DMS114 treated with DMSO at 0.1 percent for 48 hours (cell line): ENCODE results near the gene FKBP2.

Experiments used
- DNase-seq: peaks from one replicate; lab custom pipeline; 2025; ENCODE audit not compliant: unreplicated experiment; lab: John Stamatoyannopoulos, UW

The FKBP2 gene

GRCh38 chr11:64248578-64248977 lies 7.7 kb downstream of the FKBP2 start:
- no peak for DNase-seq

DNA sequence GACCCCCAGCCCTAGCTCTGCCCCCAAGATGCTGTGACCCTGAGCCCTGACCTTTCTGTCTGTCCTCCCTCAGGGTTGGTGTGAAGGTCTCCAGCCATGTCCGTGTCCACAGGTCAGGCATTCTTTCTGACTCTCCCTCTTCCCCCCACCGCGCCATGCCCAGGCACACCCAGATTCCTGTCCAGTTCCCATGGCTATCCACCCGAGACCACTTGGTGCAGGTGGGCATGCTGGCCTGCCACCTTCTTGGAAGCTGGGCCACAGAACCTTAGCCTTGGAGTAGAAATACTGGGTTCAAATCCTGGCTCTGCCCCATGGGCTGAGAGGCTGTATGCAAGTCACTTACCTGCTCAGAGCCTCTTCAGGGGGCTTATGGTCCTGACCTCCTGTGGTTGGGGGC lies 8.1 kb downstream of the FKBP2 start:
- no peak for DNase-seq

- DNase-seq: no peak
Measured at GRCh38 chr11:64249563-64250414, 8.9 kb downstream of the FKBP2 start.

DNA sequence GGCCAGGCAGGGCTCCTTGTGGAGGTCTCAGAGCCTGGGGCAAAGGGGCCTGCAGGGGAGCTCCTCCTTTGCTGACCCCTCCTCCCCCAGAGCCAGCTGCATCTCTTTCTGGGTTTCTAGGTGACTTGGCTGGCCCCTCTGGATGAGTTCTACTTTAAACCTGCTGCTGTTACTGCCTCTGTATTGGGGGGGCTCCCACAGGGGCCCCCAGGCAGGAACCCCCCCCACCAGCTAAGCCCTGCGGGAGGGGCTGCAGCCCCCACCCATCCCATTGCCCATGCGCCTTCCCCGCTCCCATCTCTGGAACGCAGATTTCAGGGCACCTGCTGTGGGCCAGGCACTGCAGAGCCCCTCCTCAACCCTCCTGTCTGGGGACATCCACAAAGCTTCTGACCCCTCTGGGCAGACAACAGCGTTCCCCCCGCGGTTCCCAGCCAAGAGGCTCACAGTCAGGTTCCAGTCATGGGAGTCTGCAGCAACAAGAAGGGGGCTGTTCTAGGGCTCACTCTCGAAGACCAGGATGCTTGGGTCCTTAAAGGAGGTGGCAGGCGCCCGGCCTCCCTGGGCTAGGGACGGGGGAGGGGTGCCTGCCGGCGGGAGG lies 9.6 kb downstream of the FKBP2 start:
- no peak for DNase-seq

DNA sequence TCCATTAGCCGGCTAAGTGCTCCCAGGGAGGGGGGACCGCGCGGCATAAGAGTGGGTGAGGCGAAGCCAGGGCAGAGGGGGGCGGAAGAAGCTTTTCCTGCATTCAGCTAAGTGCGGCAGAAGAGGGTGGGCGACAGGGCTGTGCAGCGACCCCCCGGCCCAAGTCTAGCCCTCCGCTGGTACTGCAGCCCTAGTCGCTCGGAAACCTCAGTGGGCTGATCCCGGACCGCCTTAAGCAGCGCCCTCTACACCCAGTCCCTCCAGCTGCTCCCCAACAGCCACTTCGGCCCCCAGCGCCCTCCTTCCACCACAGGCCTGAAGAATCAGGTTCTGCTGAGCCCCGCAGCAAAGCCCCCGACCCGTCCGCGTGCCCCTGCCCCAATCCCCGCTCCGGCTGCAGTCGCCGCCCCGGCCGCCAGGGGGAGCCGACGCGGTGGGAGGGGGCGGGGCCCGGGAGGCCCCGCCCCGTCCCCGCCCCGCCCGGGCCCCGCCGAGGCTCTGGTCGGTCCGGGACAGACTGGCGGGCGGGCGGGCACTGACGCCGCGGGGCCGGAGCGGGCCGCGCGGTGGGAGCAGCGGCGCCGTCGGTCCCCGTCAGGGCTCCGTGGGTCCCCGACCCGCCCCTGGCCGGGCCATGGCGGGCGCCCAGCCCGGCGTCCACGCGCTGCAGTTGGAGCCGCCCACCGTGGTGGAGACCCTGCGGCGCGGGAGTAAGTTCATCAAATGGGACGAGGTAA lies 10.3 kb downstream of the FKBP2 start, which contains the start of gene PLCB3:
Gene PLCB3 (plus strand): TSS at position 515 of the 737 bp plus-strand sequence. CDS start 120 bp downstream, at position 635.
- DNase-seq: peak; percentile 39

GRCh38 chr11:64251753-64252002 lies 10.8 kb downstream of the FKBP2 start:
- DNase-seq: no peak

GRCh38 chr11:64252003-64252872 lies 11.3 kb downstream of the FKBP2 start:
- DNase-seq: no peak

DNA sequence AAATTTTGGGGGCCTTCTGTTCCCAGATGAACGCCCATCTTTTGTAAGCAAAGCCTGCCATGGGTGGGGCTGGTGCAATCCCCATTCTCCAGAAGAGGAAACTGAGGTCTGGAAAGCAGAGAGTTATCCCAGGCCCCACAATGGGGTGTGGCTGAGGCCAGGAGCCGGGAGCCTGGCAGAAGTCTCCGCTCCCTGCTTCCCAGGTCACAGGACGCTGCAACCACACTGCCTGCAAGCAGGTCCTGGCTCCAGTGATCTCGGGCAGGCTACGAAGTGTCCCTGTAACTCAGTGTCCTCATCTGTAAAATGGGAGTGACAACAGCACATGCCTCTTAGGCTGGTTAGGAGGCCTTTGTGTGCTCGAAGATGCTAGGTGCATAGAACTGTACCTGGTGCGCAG lies 12.1 kb downstream of the FKBP2 start:
- DNase-seq: no peak

DNA sequence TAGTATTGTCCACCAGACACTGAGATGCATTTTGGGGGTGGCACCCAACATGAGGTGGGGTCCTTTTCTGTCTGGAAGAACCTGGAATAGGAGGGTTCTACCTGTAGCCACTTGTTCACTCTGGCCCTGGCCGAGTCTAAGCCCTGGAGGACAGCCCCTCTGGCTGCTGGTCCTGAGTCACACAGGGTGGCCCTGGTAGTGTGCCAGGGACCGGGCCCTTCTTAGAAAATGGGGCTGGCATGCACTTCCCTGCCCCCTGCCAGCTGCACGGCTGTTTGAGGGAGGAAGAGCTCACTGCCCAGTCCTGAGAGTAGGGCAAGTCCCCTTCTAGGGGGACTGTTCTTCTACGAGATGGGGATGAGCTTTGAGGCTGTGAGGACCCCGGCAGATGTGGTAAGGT lies 12.6 kb downstream of the FKBP2 start:
- no peak for DNase-seq

DNA sequence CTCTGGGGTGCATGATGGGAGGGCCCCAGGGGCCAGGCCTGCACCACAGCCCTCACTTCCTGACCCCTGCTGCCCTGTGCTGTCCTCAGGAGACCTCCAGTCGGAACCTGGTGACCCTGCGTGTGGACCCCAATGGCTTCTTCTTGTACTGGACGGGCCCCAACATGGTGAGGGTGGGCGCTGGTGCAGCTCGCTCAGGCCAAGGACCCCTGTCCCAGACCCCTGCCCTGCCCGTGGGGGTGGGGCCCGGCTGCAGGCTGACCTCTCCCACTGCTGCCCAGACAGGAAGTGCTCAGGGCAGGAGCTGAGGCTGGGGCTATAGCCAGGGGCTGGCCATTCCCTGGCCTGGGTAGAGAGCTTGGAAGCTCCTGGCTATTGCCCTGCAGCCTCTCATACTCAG lies 13.4 kb downstream of the FKBP2 start:
- DNase-seq: no peak

- DNase-seq: no peak
Measured at GRCh38 chr11:64255135-64256128, 14.5 kb downstream of the FKBP2 start.

GRCh38 chr11:64256300-64256699 lies 15.4 kb downstream of the FKBP2 start:
- no peak for DNase-seq

DNA sequence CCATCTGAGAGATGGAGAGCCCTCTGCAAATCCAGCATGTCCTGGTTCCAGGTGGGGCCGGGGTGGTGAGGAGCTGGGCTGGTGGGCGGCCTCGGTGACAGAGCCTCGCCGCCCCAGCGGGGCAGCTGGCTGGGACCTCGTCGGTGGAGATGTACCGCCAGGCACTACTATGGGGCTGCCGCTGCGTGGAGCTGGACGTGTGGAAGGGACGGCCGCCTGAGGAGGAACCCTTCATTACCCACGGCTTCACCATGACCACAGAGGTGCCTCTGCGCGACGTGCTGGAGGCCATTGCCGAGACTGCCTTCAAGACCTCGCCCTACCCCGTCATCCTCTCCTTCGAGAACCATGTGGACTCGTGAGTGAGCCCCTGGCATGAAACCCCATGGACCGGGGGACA lies 17.5 kb downstream of the FKBP2 start:
- DNase-seq: no peak

DNA sequence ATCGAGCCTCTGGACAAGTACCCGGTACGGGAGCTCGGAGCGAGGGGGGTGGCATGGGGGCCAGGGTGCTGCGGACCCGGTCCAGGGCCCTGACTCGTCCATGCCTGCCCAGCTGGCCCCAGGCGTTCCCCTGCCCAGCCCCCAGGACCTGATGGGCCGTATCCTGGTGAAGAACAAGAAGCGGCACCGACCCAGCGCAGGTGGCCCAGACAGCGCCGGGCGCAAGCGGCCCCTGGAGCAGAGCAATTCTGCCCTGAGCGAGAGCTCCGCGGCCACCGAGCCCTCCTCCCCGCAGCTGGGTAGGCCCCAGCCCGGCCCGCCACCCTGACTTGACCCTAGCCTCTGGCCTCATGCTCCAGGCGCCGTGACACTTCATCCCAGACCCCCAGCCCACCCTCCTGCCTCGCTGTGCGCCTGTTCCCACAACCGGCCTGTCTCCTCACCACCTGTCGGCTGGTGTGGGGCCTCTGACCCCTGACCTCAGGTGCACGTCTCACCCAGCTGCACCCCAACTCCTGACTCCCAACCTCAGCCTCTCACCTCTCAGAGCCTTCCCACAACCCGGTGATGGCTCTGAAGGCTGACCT lies 18.1 kb downstream of the FKBP2 start:
- no peak for DNase-seq

DNA sequence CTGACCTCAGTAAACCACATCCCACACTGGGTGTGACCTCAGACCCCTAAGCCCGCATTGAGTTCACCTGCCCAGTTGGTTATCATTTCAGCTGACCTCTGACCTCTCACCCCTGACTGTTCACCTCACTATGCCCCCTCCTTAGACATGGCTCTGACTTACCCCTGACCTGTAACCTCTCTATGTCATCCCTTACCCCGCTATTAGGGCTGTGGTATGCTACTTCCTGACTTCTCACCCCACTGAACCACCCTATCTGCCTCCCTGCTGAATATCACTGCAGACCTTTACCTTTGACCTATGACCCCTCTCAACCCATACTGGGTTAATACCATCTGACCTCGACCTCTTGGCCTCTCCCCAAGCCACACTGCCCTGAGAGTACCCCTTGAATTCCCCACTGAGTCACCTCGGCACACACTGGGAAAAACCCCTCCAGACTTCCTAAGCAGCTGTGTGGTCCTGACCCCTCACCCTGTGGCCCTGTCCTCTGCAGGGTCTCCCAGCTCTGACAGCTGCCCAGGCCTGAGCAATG lies 18.7 kb downstream of the FKBP2 start:
- DNase-seq: no peak

DNA sequence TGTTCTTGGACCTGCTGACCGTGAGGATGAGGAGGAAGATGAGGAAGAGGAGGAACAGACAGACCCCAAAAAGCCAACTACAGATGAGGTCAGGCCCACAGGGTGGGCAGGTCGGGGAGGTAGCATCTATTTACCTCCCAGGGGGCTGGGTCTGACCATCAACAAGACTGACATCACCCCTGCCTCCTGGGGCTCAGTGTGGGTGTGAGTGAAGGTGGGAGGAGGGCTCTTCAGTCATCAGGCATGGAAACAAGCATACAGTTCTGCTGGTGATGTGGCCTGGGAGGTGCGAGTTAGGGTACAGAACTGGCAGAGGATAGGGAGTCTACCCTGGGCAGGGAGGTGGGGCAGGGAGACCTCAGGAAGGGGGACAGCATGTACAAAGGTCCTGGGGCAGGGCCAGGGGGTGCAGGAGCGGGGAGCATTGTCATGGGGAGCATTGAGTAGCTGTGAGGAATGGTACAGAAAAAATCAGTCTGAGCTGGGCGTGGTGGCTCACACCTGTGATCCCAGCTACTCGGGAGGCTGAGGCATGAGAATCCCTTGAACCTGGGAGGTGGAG lies 19.3 kb downstream of the FKBP2 start:
- no peak for DNase-seq

DNA sequence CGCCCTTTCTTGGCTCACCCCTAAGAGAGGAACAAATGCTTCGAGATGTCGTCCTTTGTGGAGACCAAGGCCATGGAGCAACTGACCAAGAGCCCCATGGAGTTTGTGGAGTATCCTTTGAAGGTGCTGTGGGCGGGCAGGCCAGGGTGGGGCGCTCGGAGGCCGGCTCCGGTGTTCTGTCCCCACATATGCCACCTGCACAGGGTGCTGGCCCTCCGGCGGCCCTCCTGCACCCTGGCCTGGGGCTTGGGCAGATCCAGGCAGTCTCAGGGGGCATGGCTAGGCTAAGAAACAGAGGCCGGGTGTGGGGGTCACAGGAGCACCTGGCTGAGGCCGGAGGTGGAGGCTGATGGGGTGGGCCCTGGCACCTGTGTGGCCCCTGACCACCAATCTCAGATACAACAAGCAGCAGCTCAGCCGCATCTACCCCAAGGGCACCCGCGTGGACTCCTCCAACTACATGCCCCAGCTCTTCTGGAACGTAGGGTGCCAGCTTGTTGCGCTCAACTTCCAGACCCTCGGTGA lies 20.7 kb downstream of the FKBP2 start:
- no peak for DNase-seq

DNA sequence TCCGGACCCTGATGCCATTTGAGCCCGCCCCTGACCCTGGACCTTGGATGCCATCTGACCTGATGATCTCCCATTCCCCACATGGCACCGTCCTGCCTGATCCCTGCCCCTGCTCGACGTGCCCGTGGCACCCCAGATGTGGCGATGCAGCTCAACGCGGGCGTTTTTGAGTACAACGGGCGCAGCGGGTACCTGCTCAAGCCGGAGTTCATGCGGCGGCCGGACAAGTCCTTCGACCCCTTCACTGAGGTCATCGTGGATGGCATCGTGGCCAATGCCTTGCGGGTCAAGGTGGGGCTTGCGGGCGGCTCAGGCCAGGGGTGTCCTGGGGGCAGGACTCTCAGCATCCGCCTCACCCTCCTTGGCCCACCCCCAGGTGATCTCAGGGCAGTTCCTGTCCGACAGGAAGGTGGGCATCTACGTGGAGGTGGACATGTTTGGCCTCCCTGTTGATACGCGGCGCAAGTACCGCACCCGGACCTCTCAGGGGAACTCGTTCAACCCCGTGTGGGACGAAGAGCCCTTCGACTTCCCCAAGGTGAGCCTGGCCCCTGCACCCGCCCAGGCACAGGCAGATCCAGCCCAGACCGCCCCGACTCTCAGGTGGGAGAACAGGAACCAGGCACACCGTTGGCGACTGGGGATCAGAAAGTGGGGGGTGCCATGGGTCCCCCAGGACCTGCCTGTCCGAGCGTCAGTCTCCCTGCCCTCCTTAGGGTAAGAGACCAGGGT lies 21.5 kb downstream of the FKBP2 start:
- no peak for DNase-seq
